Endodermal cell (in vitro differentiated cells): ENCODE results near the gene ATXN7L1. TPM values are rescaled to one million over a fixed set of nuclear protein-coding genes. Genes with fewer than 3 reads are reported as not detected.

Source experiments
- DNase-seq: peaks from one replicate; pipeline ENCODE4 v3.0.0-alpha.2; 2017
- H3K27ac ChIP-seq: 2 replicates; pipeline ENCODE4 v1.5.1; 2013; ENCODE audit warnings: mild to moderate bottlenecking, low read depth, low read length, moderate library complexity
- H3K27me3 ChIP-seq: 2 replicates; pipeline ENCODE4 v1.6.1; 2013; ENCODE audit warnings: mild to moderate bottlenecking, low read length, moderate library complexity; ENCODE audit not compliant: insufficient read depth, control insufficient read depth, poor library complexity, severe bottlenecking
- H3K36me3 ChIP-seq: 2 replicates; pipeline ENCODE4 v1.7.0; 2013; ENCODE audit warnings: mild to moderate bottlenecking, low read length, moderate library complexity; ENCODE audit not compliant: control insufficient read depth, insufficient read depth
- H3K4me1 ChIP-seq: one replicate; pipeline ENCODE4 v1.7.0; 2013; ENCODE audit warnings: low read length; ENCODE audit not compliant: control insufficient read depth, insufficient read depth
- H3K4me3 ChIP-seq: 2 replicates; pipeline ENCODE4 v1.5.1; 2013; ENCODE audit warnings: mild to moderate bottlenecking, low read length, moderate library complexity
- H3K9ac ChIP-seq: 2 replicates; pipeline ENCODE4 v1.6.1; 2013; ENCODE audit warnings: mild to moderate bottlenecking, low read length, moderate library complexity; ENCODE audit not compliant: poor library complexity, severe bottlenecking; ENCODE audit errors: extremely low read depth
- H3K9me3 ChIP-seq: 2 replicates; pipeline ENCODE4 v1.6.1; 2013; ENCODE audit warnings: mild to moderate bottlenecking, low read length, moderate library complexity; ENCODE audit not compliant: control insufficient read depth
- H3K27ac Mint-ChIP-seq: 2 replicates; pipeline ENCODE4 v1.8.0; 2020; ENCODE audit warnings: mixed read lengths
- H3K27me3 Mint-ChIP-seq: 2 replicates; pipeline ENCODE4 v1.8.0; 2021; ENCODE audit warnings: mild to moderate bottlenecking, mixed read lengths; ENCODE audit not compliant: insufficient read depth
- H3K36me3 Mint-ChIP-seq: 2 replicates; pipeline ENCODE4 v1.8.0; 2020; ENCODE audit warnings: low read depth, mixed read lengths
- H3K4me1 Mint-ChIP-seq: 2 replicates; pipeline ENCODE4 v1.8.0; 2020; ENCODE audit warnings: mixed read lengths
- H3K4me3 Mint-ChIP-seq: 2 replicates; pipeline ENCODE4 v1.8.0; 2020; ENCODE audit warnings: mild to moderate bottlenecking, moderate library complexity, mixed read lengths
- H3K9me3 Mint-ChIP-seq: 2 replicates; pipeline ENCODE4 v1.8.0; 2020; ENCODE audit warnings: mild to moderate bottlenecking, mixed read lengths
- WGBS, 2 experiments: methylation state at CpG; one replicate each; pipeline versions ENCODE4 v1.1.5 to v1.1.7; 2013; ENCODE audit warnings: missing lambda C conversion rate in 2 of 2, mixed read lengths in 1 of 2; ENCODE audit not compliant: insufficient coverage in 1 of 2, insufficient read length in 1 of 2; 5-methylcytosine and 5-hydroxymethylcytosine counted together
- total RNA-seq, 2 donors: library from RNA; stranded (reverse); fragmentation: NEBNext Ultra II Directional in 1 of 2; extraction: Animal tissue kit (Norgen Biotek cat#: 25700) in 1 of 2; gene quantifications; 2 replicates in 1 of 2; 3 replicates in 1 of 2; pipeline ENCODE4 v1.2.1, GENCODE V29; 2021
- TF ChIP-seq, protein P1 (sequence below): fragments of 200-600 bp; sonication (generic); conservative IDR thresholded peaks from 2 replicates; pipeline ENCODE4 v1.5.0; 2021; ENCODE audit warnings: antibody characterized with exemption, mild to moderate bottlenecking

Gene ATXN7L1
- total RNA-seq, 2 donors from 2014 or later: 16.9 to 30.4 TPM

DNA sequence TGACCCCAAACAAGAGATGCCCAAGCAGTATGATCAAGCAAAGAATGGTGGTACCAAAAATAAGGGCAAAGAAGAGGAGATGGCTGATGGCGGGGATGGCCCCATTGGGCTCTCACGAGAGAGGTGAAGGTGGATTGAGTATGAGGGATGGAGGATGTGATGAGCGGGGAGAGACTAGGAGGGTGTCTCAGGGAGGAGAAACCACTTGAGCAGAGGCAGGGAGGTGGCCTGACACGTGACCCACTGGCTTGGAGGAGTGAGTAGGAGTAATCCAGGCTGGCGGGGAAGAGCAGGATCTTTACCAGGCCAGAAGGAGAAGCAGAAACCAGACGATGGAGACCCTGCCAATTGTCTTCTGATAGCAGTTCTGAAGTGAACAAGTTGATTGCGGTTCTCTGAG is 33.3 kb upstream of the ATXN7L1 start:
- peaks cover 15% of the 10 kb centered on the region for H3K9me3 Mint-ChIP-seq
- H3K4me3 Mint-ChIP-seq: no peak overlapping the region
- H3K36me3 Mint-ChIP-seq: peaks cover 31% of the 10 kb centered on the region
- no peak for DNase-seq
- Histone ChIP-seq H3K27ac (no peak overlapping the region), H3K4me3 (no peak overlapping the region), H3K9ac (no peak overlapping the region), H3K9me3 (peaks cover 16% of the 10 kb centered on the region), H3K4me1 (no peaks in the 10 kb centered on the region), H3K36me3 (peaks cover 24% of the 10 kb centered on the region), H3K27me3 (no peaks in the 10 kb centered on the region)
- H3K27me3 Mint-ChIP-seq: no peaks in the 10 kb centered on the region
- TF ChIP-seq, protein P1, sequence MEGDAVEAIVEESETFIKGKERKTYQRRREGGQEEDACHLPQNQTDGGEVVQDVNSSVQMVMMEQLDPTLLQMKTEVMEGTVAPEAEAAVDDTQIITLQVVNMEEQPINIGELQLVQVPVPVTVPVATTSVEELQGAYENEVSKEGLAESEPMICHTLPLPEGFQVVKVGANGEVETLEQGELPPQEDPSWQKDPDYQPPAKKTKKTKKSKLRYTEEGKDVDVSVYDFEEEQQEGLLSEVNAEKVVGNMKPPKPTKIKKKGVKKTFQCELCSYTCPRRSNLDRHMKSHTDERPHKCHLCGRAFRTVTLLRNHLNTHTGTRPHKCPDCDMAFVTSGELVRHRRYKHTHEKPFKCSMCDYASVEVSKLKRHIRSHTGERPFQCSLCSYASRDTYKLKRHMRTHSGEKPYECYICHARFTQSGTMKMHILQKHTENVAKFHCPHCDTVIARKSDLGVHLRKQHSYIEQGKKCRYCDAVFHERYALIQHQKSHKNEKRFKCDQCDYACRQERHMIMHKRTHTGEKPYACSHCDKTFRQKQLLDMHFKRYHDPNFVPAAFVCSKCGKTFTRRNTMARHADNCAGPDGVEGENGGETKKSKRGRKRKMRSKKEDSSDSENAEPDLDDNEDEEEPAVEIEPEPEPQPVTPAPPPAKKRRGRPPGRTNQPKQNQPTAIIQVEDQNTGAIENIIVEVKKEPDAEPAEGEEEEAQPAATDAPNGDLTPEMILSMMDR: no peak
- no peaks in the 10 kb centered on the region for H3K4me1 Mint-ChIP-seq
- H3K27ac Mint-ChIP-seq: no peak overlapping the region
- WGBS, 2 experiments: 93 to 97% methylated on average over 6 to 7 of the region's 7 CpGs

- H3K4me3 Mint-ChIP-seq: no peak overlapping the region
- no peaks in the 10 kb centered on the region for H3K4me1 ChIP-seq
Measured at GRCh38 chr7:105907129-105907846, 30.9 kb upstream of the ATXN7L1 start.

GRCh38 chr7:105906695-105907094 is 30.3 kb upstream of the ATXN7L1 start:
- H3K4me3 ChIP-seq: no peak overlapping the region

More at GRCh38 chr7:105907129-105907846, 30.9 kb upstream of the ATXN7L1 start:
- H3K4me1 Mint-ChIP-seq: no peaks in the 10 kb centered on the region
- no peak overlapping the region for H3K27ac ChIP-seq
- no peak overlapping the region for H3K4me3 ChIP-seq
- H3K36me3 Mint-ChIP-seq: peaks cover 27% of the 10 kb centered on the region
- TF ChIP-seq, protein P1: no peak
- WGBS, 2 experiments: 92 to 96% methylated on average over 7 to 9 of the region's 9 CpGs
- no peaks in the 10 kb centered on the region for H3K27me3 ChIP-seq
- peaks cover 20% of the 10 kb centered on the region for H3K36me3 ChIP-seq
- peaks cover 16% of the 10 kb centered on the region for H3K9me3 ChIP-seq
- H3K9ac ChIP-seq: no peak overlapping the region
- H3K27ac Mint-ChIP-seq: no peak overlapping the region
- H3K27me3 Mint-ChIP-seq: no peaks in the 10 kb centered on the region
- DNase-seq: no peak
- H3K9me3 Mint-ChIP-seq: peaks cover 15% of the 10 kb centered on the region

More at GRCh38 chr7:105906695-105907094, 30.3 kb upstream of the ATXN7L1 start:
- Mint-ChIP-seq H3K36me3 (peaks cover 24% of the 10 kb centered on the region), H3K4me1 (no peaks in the 10 kb centered on the region), H3K27me3 (no peaks in the 10 kb centered on the region), H3K27ac (no peak overlapping the region), H3K4me3 (no peak overlapping the region), H3K9me3 (peaks cover 13% of the 10 kb centered on the region)
- Histone ChIP-seq H3K4me1 (no peaks in the 10 kb centered on the region), H3K27ac (no peak overlapping the region), H3K36me3 (peaks cover 15% of the 10 kb centered on the region), H3K9me3 (peaks cover 16% of the 10 kb centered on the region), H3K27me3 (no peaks in the 10 kb centered on the region), H3K9ac (no peak overlapping the region)
- TF ChIP-seq, protein P1: no peak
- WGBS, 2 experiments: 94% methylated on average over 2 of the region's 2 CpGs; no CpG with 5 or more reads in 1 of the 2 experiments
- no peak for DNase-seq
